HEK293T (cell line): ENCODE data around the gene CDKN2B-AS1.

Source experiments
- CTBP1 ChIP-seq: fragments of 450-650 bp; IDR thresholded peaks from 2 replicates; pipeline ENCODE4 v1.6.1; 2016; ENCODE audit warnings: borderline replicate concordance
- ELF4 ChIP-seq: fragments of 450-650 bp; IDR thresholded peaks from 2 replicates; pipeline ENCODE4 v1.6.1; 2017; ENCODE audit warnings: antibody characterized with exemption
- FOXA1 ChIP-seq: fragments of 450-650 bp; IDR thresholded peaks from 2 replicates; pipeline ENCODE4 v1.6.1; 2016; ENCODE audit warnings: mild to moderate bottlenecking
- FOXK2 ChIP-seq: fragments of 450-650 bp; IDR thresholded peaks from 2 replicates; pipeline ENCODE4 v1.6.1; 2016; ENCODE audit warnings: mild to moderate bottlenecking
- FOXM1 ChIP-seq: fragments of 450-650 bp; IDR thresholded peaks from 2 replicates; pipeline ENCODE4 v1.6.1; 2017; ENCODE audit warnings: mild to moderate bottlenecking, borderline replicate concordance
- SUZ12 ChIP-seq: fragments of 450-650 bp; IDR thresholded peaks from 2 replicates; pipeline ENCODE4 v1.6.1; 2016; ENCODE audit warnings: mild to moderate bottlenecking
- TF ChIP-seq, protein P1 (sequence below): fragments of 450-650 bp; IDR thresholded peaks from 2 replicates; pipeline ENCODE4 v1.6.1; 2016

DNA sequence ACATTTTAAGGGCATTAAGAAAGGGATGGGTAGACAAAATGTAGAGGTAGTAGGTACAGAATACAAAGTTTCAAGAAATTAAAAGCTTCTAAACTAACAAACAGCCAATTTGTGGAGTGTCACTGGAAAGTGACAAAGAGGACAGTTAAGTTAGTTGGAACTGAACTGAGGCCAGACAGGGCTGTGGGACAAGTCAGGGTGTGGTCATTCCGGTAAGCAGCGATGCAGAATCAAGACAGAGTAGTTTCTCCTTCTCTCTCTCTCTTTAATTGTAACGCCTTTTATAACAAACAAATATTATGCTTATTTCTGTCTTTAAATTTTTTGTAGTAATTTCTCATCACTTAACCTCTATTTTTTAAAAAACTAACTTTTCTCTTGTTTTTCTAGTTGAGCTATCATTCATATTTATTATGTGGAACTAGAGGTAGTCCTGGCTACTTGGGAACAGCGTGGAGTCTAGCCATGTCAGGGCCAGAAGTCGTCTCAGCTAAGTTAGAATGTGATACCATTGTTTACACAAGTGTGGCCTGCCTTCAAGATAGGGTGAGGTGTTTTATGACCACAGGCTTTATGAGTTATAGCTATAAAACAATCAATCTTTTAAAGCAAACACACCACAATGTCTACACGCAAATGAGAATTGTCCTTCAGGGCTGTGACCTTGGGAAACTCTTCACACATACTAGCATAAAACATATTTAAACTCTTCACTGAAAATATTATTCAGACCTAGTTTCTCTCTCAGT is 129.8 kb downstream of the CDKN2B-AS1 start:
- TF ChIP-seq ELF4 (no peak), CTBP1 (peak; percentile 93), SUZ12 (no peak), FOXK2 (peak; percentile 70; the same call in 1 of the 2 replicates), FOXA1 (peak; percentile 86), FOXM1 (no peak)
- TF ChIP-seq, protein P1, sequence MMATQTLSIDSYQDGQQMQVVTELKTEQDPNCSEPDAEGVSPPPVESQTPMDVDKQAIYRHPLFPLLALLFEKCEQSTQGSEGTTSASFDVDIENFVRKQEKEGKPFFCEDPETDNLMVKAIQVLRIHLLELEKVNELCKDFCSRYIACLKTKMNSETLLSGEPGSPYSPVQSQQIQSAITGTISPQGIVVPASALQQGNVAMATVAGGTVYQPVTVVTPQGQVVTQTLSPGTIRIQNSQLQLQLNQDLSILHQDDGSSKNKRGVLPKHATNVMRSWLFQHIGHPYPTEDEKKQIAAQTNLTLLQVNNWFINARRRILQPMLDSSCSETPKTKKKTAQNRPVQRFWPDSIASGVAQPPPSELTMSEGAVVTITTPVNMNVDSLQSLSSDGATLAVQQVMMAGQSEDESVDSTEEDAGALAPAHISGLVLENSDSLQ, result peak; percentile 96
